ENCODE data around the gene HBM. TPM values are rescaled to one million over a fixed set of nuclear protein-coding genes. Genes with fewer than 3 reads are reported as not detected.
"Not testable (repeated sequence)": the region's sequence is repeated elsewhere in the genome, so short reads cannot be mapped to it uniquely, and the experiment has no call there.

HBM gene
- total RNA-seq, 1 donor from 2014 or later = 1.2 TPM

DNA sequence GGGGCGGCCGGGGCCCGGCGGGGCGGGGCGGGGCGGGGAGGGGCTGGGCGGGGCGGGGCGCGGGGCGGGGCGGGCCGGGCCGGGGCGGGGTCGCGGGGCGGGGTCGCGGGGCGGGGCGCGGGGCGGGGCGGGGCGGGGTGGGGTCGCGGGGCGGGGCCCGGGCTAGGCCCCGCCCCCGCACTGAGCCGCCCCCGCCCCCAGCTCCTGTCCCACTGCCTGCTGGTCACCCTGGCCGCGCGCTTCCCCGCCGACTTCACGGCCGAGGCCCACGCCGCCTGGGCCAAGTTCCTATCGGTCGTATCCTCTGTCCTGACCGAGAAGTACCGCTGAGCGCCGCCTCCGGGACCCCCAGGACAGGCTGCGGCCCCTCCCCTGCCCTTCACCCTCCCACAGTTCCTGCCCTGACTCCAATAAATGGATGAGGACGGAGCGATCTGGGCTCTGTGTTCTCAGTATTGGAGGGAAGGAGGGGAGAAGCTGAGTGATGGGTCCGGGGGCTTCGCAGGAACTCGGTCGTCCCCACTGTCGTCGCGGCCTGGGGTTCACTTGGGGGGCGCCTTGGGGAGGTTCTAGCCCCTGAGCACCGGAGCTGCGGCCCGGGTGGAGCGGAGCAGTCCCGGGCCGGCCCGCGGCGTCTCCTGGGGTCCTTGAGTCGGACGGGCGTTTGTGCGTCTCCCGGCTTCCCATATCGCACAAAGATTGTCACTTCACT lies 795 bp upstream of the HBM start:
- intact Hi-C loops (cut with DNase I) = no loop called here
- DNase-seq (ENCODE audit: low spot score) = no peak

DNA sequence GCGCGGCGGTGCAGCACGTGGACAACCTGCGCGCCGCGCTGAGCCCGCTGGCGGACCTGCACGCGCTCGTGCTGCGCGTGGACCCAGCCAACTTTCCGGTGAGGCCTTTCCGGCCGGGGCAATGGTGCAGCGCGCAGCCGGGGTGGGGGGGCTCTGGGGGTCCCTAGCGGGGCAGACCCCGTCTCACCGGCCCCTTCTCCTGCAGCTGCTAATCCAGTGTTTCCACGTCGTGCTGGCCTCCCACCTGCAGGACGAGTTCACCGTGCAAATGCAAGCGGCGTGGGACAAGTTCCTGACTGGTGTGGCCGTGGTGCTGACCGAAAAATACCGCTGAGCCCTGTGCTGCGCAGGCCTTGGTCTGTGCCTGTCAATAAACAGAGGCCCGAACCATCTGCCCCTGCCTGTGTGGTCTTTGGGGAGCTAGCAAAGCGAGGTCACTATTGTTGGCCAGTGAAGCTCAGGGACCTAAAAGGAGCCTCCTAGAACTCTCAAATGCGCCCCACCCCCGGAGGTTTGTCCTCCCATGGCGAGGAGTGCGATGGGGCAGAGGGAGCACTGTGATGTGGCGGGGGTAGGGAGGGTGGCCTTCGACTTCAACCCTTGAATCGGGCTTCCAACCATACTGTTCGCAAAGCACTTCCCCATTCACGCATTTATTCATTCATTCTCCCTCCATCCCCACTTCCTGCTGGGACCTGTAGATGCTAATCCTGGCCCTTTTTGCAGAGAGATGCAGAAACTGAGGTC lies 770 bp downstream of the HBM start:
- intact Hi-C loops (cut with DNase I) = no loop called here
- no peak for DNase-seq (ENCODE audit: low spot score)

DNA sequence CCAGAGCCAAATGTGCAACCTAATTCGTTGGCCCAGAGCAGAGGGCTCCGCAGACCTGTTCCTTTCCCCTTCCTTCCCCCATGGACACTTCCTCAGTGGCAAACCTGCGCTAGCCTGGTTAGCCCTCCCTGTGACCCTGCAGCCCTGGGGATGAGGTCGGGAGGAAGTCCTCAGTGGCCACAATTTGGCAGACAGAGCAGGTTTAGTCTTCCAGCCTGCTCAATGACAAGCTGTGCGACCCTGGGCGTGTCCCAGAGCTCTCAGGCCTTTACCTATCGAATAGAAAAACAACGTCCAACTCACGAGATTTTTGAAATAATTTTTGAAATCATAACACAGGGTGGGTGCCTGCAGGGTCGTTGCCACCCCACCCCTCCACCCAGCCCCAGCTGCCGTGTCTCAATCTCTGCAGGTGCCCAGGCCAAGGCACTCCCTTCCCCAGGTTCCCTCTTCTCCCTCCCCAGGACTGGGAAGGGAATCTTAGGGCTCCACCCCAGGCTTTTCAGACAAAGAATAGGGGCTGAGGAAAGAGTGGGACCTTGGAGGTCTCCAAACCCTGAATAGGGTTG lies 1.4 kb downstream of the HBM start:
- DNase-seq (ENCODE audit: low spot score) = no peak
- intact Hi-C loops (cut with DNase I) = no loop called here

DNA sequence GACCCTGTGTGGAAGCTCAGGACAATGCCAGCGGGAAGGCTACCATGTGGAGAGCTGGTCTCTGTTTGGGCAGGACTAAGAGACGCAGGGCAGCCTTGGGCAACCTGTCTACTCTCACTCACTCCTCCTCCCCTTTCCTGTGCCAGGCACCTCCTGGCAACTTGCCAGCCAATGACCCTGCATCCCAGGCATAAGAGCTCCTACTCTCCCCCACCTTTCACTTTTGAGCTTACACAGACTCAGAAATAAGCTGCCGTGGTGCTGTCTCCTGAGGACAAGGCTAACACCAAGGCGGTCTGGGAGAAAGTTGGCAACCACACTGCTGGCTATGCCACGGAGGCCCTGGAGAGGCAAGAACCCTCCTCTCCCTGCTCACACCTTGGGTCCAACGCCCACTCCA lies 2.6 kb downstream of the HBM start:
- DNase-seq (ENCODE audit: low spot score) = no peak
- intact Hi-C loops (cut with DNase I) = no loop called here

DNA sequence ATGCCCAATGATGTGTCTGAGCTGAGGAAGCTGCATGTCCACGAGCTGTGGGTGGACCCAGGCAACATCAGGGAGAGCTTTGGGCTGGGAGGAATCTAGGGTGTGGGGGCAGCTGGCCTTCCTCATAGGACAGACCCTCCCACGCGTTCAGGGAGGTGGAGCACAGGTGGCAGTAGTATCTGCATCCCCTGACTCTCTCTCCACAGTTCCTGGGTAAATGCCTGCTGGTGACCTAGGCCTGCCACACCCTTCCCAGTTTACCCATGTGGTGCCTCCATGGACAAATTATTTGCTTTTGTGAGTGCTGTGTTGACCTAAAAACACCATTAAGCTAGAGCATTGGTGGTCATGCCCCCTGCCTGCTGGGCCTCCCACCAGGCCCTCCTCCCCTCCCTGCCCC lies 3.2 kb downstream of the HBM start:
- DNase-seq (ENCODE audit: low spot score) = no peak
- intact Hi-C loops (cut with DNase I) = no loop called here

DNA sequence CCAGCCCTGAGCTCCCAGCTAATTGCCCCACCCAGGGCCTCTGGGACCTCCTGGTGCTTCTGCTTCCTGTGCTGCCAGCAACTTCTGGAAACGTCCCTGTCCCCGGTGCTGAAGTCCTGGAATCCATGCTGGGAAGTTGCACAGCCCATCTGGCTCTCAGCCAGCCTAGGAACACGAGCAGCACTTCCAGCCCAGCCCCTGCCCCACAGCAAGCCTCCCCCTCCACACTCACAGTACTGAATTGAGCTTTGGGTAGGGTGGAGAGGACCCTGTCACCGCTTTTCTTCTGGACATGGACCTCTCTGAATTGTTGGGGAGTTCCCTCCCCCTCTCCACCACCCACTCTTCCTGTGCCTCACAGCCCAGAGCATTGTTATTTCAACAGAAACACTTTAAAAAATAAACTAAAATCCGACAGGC lies 4.3 kb downstream of the HBM start:
- intact Hi-C loops (cut with DNase I); DNase-seq (ENCODE audit: low spot score): not testable (repeated sequence)

DNA sequence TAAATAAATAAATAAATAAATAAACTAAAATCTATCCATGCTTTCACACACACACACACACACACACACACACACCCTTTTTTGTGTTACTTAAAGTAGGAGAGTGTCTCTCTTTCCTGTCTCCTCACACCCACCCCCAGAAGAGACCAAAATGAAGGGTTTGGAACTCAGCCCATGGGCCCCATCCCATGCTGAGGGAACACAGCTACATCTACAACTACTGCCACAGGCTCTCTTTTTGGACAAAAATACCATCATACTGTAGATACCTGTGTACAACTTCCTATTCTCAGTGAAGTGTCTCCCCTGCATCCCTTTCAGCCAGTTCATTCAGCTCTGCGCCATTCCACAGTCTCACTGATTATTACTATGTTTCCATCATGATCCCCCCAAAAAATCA lies 5.0 kb downstream of the HBM start:
- intact Hi-C loops (cut with DNase I) = no loop called here
- no peak for DNase-seq (ENCODE audit: low spot score)

DNA sequence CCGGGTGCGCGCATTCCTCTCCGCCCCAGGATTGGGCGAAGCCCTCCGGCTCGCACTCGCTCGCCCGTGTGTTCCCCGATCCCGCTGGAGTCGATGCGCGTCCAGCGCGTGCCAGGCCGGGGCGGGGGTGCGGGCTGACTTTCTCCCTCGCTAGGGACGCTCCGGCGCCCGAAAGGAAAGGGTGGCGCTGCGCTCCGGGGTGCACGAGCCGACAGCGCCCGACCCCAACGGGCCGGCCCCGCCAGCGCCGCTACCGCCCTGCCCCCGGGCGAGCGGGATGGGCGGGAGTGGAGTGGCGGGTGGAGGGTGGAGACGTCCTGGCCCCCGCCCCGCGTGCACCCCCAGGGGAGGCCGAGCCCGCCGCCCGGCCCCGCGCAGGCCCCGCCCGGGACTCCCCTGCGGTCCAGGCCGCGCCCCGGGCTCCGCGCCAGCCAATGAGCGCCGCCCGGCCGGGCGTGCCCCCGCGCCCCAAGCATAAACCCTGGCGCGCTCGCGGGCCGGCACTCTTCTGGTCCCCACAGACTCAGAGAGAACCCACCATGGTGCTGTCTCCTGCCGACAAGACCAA lies 6.7 kb downstream of the HBM start, which contains the start of gene HBA2:
HBA2 (plus strand) TSS at position 503 of the 568 bp plus-strand sequence; CDS start at position 540, 37 bp downstream.
- DNase-seq (ENCODE audit: low spot score); intact Hi-C loops (cut with DNase I): not testable (repeated sequence)

DNA sequence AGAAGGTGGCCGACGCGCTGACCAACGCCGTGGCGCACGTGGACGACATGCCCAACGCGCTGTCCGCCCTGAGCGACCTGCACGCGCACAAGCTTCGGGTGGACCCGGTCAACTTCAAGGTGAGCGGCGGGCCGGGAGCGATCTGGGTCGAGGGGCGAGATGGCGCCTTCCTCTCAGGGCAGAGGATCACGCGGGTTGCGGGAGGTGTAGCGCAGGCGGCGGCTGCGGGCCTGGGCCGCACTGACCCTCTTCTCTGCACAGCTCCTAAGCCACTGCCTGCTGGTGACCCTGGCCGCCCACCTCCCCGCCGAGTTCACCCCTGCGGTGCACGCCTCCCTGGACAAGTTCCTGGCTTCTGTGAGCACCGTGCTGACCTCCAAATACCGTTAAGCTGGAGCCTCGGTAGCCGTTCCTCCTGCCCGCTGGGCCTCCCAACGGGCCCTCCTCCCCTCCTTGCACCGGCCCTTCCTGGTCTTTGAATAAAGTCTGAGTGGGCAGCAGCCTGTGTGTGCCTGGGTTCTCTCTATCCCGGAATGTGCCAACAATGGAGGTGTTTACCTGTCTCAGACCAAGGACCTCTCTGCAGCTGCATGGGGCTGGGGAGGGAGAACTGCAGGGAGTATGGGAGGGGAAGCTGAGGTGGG lies 7.6 kb downstream of the HBM start:
- DNase-seq (ENCODE audit: low spot score); intact Hi-C loops (cut with DNase I): not testable (repeated sequence)

DNA sequence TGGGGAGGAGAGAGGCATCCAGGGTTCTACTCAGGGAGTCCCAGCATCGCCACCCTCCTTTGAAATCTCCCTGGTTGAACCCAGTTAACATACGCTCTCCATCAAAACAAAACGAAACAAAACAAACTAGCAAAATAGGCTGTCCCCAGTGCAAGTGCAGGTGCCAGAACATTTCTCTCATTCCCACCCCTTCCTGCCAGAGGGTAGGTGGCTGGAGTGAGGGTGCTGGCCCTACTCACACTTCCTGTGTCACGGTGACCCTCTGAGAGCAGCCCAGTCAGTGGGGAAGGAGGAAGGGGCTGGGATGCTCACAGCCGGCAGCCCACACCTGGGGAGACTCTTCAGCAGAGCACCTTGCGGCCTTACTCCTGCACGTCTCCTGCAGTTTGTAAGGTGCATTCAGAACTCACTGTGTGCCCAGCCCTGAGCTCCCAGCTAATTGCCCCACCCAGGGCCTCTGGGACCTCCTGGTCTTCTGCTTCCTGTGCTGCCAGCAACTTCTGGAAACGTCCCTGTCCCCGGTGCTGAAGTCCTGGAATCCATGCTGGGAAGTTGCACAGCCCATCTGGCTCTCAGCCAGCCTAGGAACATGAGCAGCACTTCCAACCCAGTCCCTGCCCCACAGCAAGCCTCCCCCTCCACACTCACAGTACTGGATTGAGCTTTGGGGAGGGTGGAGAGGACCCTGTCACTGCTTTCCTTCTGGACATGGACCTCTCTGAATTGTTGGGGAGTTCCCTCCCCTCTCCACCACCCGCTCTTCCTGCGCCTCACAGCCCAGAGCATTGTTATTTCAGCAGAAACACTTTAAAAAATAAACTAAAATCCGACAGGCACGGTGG lies 8.4 kb downstream of the HBM start:
- intact Hi-C loops (cut with DNase I); DNase-seq (ENCODE audit: low spot score): not testable (repeated sequence)

DNA sequence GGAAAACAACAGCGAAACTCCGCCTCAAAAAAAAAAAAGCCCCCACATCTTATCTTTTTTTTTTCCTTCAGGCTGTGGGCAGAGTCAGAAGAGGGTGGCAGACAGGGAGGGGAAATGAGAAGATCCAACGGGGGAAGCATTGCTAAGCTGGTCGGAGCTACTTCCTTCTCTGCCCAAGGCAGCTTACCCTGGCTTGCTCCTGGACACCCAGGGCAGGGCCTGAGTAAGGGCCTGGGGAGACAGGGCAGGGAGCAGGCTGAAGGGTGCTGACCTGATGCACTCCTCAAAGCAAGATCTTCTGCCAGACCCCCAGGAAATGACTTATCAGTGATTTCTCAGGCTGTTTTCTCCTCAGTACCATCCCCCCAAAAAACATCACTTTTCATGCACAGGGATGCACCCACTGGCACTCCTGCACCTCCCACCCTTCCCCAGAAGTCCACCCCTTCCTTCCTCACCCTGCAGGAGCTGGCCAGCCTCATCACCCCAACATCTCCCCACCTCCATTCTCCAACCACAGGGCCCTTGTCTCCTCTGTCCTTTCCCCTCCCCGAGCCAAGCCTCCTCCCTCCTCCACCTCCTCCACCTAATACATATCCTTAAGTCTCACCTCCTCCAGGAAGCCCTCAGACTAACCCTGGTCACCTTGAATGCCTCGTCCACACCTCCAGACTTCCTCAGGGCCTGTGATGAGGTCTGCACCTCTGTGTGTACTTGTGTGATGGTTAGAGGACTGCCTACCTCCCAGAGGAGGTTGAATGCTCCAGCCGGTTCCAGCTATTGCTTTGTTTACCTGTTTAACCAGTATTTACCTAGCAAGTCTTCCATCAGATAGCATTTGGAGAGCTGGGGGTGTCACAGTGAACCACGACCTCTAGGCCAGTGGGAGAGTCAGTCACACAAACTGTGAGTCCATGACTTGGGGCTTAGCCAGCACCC lies 9.5 kb downstream of the HBM start:
- intact Hi-C loops (cut with DNase I) = no loop called here
- DNase-seq (ENCODE audit: low spot score) = no peak

DNA sequence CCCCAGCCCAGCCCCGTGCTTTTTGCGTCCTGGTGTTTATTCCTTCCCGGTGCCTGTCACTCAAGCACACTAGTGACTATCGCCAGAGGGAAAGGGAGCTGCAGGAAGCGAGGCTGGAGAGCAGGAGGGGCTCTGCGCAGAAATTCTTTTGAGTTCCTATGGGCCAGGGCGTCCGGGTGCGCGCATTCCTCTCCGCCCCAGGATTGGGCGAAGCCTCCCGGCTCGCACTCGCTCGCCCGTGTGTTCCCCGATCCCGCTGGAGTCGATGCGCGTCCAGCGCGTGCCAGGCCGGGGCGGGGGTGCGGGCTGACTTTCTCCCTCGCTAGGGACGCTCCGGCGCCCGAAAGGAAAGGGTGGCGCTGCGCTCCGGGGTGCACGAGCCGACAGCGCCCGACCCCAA lies 10.2 kb downstream of the HBM start:
- intact Hi-C loops (cut with DNase I) = not testable (repeated sequence)

DNA sequence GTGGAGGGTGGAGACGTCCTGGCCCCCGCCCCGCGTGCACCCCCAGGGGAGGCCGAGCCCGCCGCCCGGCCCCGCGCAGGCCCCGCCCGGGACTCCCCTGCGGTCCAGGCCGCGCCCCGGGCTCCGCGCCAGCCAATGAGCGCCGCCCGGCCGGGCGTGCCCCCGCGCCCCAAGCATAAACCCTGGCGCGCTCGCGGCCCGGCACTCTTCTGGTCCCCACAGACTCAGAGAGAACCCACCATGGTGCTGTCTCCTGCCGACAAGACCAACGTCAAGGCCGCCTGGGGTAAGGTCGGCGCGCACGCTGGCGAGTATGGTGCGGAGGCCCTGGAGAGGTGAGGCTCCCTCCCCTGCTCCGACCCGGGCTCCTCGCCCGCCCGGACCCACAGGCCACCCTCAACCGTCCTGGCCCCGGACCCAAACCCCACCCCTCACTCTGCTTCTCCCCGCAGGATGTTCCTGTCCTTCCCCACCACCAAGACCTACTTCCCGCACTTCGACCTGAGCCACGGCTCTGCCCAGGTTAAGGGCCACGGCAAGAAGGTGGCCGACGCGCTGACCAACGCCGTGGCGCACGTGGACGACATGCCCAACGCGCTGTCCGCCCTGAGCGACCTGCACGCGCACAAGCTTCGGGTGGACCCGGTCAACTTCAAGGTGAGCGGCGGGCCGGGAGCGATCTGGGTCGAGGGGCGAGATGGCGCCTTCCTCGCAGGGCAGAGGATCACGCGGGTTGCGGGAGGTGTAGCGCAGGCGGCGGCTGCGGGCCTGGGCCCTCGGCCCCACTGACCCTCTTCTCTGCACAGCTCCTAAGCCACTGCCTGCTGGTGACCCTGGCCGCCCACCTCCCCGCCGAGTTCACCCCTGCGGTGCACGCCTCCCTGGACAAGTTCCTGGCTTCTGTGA lies 11.0 kb downstream of the HBM start, which contains the start of gene HBA1:
HBA1 (plus strand) TSS at position 204 of the 906 bp plus-strand sequence; CDS start at position 241, 37 bp downstream.
- DNase-seq (ENCODE audit: low spot score); intact Hi-C loops (cut with DNase I): not testable (repeated sequence)

More for the DNA sequence above, 10.2 kb downstream of the HBM start:
- not testable (repeated sequence) for DNase-seq (ENCODE audit: low spot score)

DNA sequence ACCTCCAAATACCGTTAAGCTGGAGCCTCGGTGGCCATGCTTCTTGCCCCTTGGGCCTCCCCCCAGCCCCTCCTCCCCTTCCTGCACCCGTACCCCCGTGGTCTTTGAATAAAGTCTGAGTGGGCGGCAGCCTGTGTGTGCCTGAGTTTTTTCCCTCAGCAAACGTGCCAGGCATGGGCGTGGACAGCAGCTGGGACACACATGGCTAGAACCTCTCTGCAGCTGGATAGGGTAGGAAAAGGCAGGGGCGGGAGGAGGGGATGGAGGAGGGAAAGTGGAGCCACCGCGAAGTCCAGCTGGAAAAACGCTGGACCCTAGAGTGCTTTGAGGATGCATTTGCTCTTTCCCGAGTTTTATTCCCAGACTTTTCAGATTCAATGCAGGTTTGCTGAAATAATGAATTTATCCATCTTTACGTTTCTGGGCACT lies 11.6 kb downstream of the HBM start:
- no peak for DNase-seq (ENCODE audit: low spot score)
- intact Hi-C loops (cut with DNase I) = no loop called here

DNA sequence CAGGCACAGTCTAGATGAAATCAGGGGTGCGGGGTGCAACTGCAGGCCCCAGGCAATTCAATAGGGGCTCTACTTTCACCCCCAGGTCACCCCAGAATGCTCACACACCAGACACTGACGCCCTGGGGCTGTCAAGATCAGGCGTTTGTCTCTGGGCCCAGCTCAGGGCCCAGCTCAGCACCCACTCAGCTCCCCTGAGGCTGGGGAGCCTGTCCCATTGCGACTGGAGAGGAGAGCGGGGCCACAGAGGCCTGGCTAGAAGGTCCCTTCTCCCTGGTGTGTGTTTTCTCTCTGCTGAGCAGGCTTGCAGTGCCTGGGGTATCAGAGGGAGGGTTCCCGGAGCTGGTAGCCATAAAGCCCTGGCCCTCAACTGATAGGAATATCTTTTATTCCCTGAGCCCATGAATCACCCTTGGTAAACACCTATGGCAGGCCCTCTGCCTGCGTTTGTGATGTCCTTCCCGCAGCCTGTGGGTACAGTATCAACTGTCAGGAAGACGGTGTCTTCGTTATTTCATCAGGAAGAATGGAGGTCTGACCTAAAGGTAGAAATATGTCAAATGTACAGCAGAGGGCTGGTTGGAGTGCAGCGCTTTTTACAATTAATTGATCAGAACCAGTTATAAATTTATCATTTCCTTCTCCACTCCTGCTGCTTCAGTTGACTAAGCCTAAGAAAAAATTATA lies 12.3 kb downstream of the HBM start:
- intact Hi-C loops (cut with DNase I) = no loop called here
- no peak for DNase-seq (ENCODE audit: low spot score)

DNA sequence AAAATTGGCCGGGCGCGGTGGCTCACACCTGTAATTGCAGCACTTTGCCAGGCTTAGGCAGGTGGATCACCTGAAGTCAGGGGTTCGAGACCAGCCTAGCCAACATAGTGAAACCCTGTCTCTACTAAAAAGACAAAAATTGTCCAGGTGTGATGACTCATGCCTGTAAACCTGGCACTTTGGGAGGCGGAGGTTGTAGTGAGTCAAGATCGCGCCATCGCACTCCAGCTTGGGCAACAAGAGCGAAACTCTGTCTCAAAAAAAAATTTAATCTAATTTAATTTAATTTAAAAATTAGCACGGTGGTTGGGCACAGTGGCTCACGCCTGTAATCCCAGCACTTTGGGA lies 12.9 kb downstream of the HBM start:
- DNase-seq (ENCODE audit: low spot score) = no peak
- intact Hi-C loops (cut with DNase I) = no loop called here
